CD4-positive, alpha-beta T cell (primary cell): ENCODE results near the gene FYN. TPM values are rescaled to one million over a fixed set of nuclear protein-coding genes. Genes with fewer than 3 reads are reported as not detected.

Source experiments
- ATAC-seq: fragments of 200-7000 bp; cut with Tn5 transposase; one replicate; pipeline ENCODE4 v1.10.0; 2022; ENCODE audit warnings: mild to moderate bottlenecking; ENCODE audit not compliant: poor library complexity
- CTCF ChIA-PET: fragments of 350-600 bp; sonication (Branson Sonifier 250); formaldehyde crosslinking; loops from one replicate; lab custom pipeline; 2021; ENCODE audit warnings: antibody characterized with exemption, inconsistent platforms; lab: Charles Lee
- POLR2A ChIA-PET: fragments of 350-600 bp; sonication (Branson Sonifier 250); formaldehyde crosslinking; loops from one replicate; lab custom pipeline; 2021; ENCODE audit warnings: antibody characterized with exemption, inconsistent platforms; lab: Charles Lee
- DNase-seq, 14 experiments: peaks; one replicate each; pipeline ENCODE4 v3.0.0-alpha.2; 2013 to 2020; ENCODE audit warnings: mixed read lengths in 2 of 14
- H3K27ac ChIP-seq, 2 donors: one replicate each; pipeline versions ENCODE4 v1.5.1 to v1.7.0; 2013; ENCODE audit warnings: low read length in 2 of 2, low read depth in 1 of 2, mild to moderate bottlenecking in 1 of 2
- H3K27me3 ChIP-seq, 2 experiments: 1 replicate in 1 of 2; 2 replicates in 1 of 2; pipeline versions ENCODE4 v1.6.1 to v1.7.0; 2013; ENCODE audit warnings: low read length in 2 of 2, control low read depth in 1 of 2, mild to moderate bottlenecking in 1 of 2, moderate library complexity in 1 of 2; ENCODE audit not compliant: insufficient read depth in 2 of 2, control insufficient read depth in 1 of 2
- H3K36me3 ChIP-seq: one replicate; pipeline ENCODE4 v1.6.1; 2013; ENCODE audit warnings: low read length, control low read depth; ENCODE audit not compliant: insufficient read depth
- H3K4me1 ChIP-seq: one replicate; pipeline ENCODE4 v1.6.1; 2013; ENCODE audit warnings: low read length, control low read depth; ENCODE audit not compliant: insufficient read depth
- H3K4me3 ChIP-seq: one replicate; pipeline ENCODE4 v1.5.1; 2013; ENCODE audit warnings: mild to moderate bottlenecking, low read length, moderate library complexity
- H3K9me3 ChIP-seq, 2 experiments: 1 replicate in 1 of 2; 2 replicates in 1 of 2; pipeline versions ENCODE4 v1.6.1 to v1.7.0; 2013; ENCODE audit warnings: low read length in 2 of 2, mild to moderate bottlenecking in 2 of 2, control low read depth in 1 of 2, moderate library complexity in 1 of 2; ENCODE audit not compliant: control insufficient read depth in 1 of 2, insufficient read depth in 1 of 2
- H3K27ac Mint-ChIP-seq: one replicate; pipeline ENCODE4 v1.8.0; 2020; ENCODE audit warnings: mixed read lengths
- H3K27me3 Mint-ChIP-seq: one replicate; pipeline ENCODE4 v1.8.0; 2021; ENCODE audit warnings: mixed read lengths
- H3K36me3 Mint-ChIP-seq: one replicate; pipeline ENCODE4 v1.8.0; 2021; ENCODE audit warnings: low read depth, mixed read lengths
- H3K4me1 Mint-ChIP-seq: one replicate; pipeline ENCODE4 v1.8.0; 2021; ENCODE audit warnings: low read depth, mixed read lengths
- H3K4me3 Mint-ChIP-seq: one replicate; pipeline ENCODE4 v1.8.0; 2020; ENCODE audit warnings: mild to moderate bottlenecking, mixed read lengths
- H3K9me3 Mint-ChIP-seq: one replicate; pipeline ENCODE4 v1.8.0; 2020; ENCODE audit warnings: mixed read lengths
- CTCF ChIP-seq: fragments of 200-600 bp; IDR thresholded peaks from one replicate; pipeline ENCODE4 v1.8.0; 2022; ENCODE audit warnings: antibody characterized with exemption, mild to moderate bottlenecking
- intact Hi-C, 2 experiments: fragments of 100-400 bp; cut with DNase I in 1 of 2; cut with micrococcal nuclease in 1 of 2; formaldehyde crosslinking; loops; one replicate each; pipeline versions ENCODE4 v1.15.1 to v1.9.0; 2023 to 2025; cut with DNase I, micrococcal nuclease
- total RNA-seq, 174 experiments: library from RNA in 2 of 174; stranded (reverse) in 2 of 174; gene quantifications; one replicate each; pipeline ENCODE4 v1.2.3 and lab custom pipeline; 2021 to 2026

FYN gene
- total RNA-seq, 2 experiments from 2014 or later: 419 TPM

- Mint-ChIP-seq H3K9me3 (no peaks in the 10 kb centered on the region), H3K27ac (peak overlapping the region; percentile 78), H3K4me3 (no peak overlapping the region), H3K4me1 (peaks cover 91% of the 10 kb centered on the region), H3K27me3 (no peaks in the 10 kb centered on the region), H3K36me3 (peaks cover 63% of the 10 kb centered on the region)
- Histone ChIP-seq H3K27ac (peak overlapping the region in 1 of 2 donors; percentile 61), H3K4me1 (peaks cover 52% of the 10 kb centered on the region), H3K36me3 (peaks cover 9% of the 10 kb centered on the region), H3K9me3 (no peaks in the 10 kb centered on the region), H3K27me3 (no peaks in the 10 kb centered on the region), H3K4me3 (peak overlapping the region; percentile 39)
- ChIA-PET POLR2A (interaction anchor here (1.1 to 2.1 kb wide), 4 partner anchors 9 to 233 kb away, joined by 3 to 6 read pairs (median 4); no protein-coding TSS in a partner anchor), CTCF (interaction anchor here (0.7 to 1.2 kb wide), 2 partner anchors 73 to 116 kb away, joined by 3 read pairs; no protein-coding TSS in a partner anchor)
- ATAC-seq (no peak), DNase-seq (no peak)
- TF ChIP-seq CTCF: no peak
- intact Hi-C loops: loop anchor here in 1 of 2 experiments (2.0 kb wide), 1 partner anchor 15 kb away; no protein-coding TSS in a partner anchor
Measured at GRCh38 chr6:111795558-111795957, 77.7 kb downstream of the FYN start.

GRCh38 chr6:111794727-111795452, 78.4 kb downstream of the FYN start:
- Histone ChIP-seq H3K4me1 (peaks cover 52% of the 10 kb centered on the region), H3K27me3 (no peaks in the 10 kb centered on the region), H3K9me3 (no peaks in the 10 kb centered on the region), H3K36me3 (peaks cover 7% of the 10 kb centered on the region), H3K27ac (peak overlapping the region; percentile 5 to 61), H3K4me3 (peak overlapping the region; percentile 39)
- Mint-ChIP-seq H3K9me3 (no peaks in the 10 kb centered on the region), H3K27ac (peak overlapping the region; percentile 78), H3K27me3 (no peaks in the 10 kb centered on the region), H3K36me3 (peaks cover 59% of the 10 kb centered on the region), H3K4me1 (peaks cover 89% of the 10 kb centered on the region), H3K4me3 (peak overlapping the region; percentile 79)
- ChIA-PET POLR2A (interaction anchor here (1.0 to 2.1 kb wide), 5 partner anchors 9 to 233 kb away, joined by 3 to 6 read pairs (median 5); no protein-coding TSS in a partner anchor), CTCF (interaction anchor here (1.2 kb wide), 1 partner anchor 72 kb away, joined by 3 read pairs; no protein-coding TSS in a partner anchor)
- DNase-seq (peak in 3 of 14 experiments; percentile 46 to 62 (median 52)), ATAC-seq (peak; percentile 33)
- intact Hi-C loops: loop anchor here in 1 of 2 experiments (2.0 kb wide), 1 partner anchor 14 kb away; no protein-coding TSS in a partner anchor
- TF ChIP-seq CTCF: no peak

- peak overlapping the region; percentile 5 to 61 for H3K27ac ChIP-seq
- peaks cover 53% of the 10 kb centered on the region for H3K36me3 Mint-ChIP-seq
- no peaks in the 10 kb centered on the region for H3K27me3 ChIP-seq
- intact Hi-C loops: loop anchor here in 1 of 2 experiments (2.0 kb wide), 1 partner anchor 13 kb away; no protein-coding TSS in a partner anchor
- peak overlapping the region; percentile 78 for H3K27ac Mint-ChIP-seq
- no peaks in the 10 kb centered on the region for H3K27me3 Mint-ChIP-seq
- DNase-seq: no peak
- H3K9me3 Mint-ChIP-seq: no peaks in the 10 kb centered on the region
- TF ChIP-seq CTCF: no peak
- POLR2A ChIA-PET: interaction anchor here (1.0 to 2.1 kb wide), 3 partner anchors 12 to 35 kb away, joined by 3 to 5 read pairs (median 5); no protein-coding TSS in a partner anchor
- H3K36me3 ChIP-seq: peaks cover 2% of the 10 kb centered on the region
- H3K4me3 ChIP-seq: peak overlapping the region; percentile 39
- H3K4me1 ChIP-seq: peaks cover 51% of the 10 kb centered on the region
- CTCF ChIA-PET: interaction anchor here (0.9 kb wide), 1 partner anchor 10 kb away, joined by 3 read pairs; no protein-coding TSS in a partner anchor
- H3K9me3 ChIP-seq: no peaks in the 10 kb centered on the region
- H3K4me1 Mint-ChIP-seq: peaks cover 83% of the 10 kb centered on the region
- peak overlapping the region; percentile 79 for H3K4me3 Mint-ChIP-seq
- no peak for ATAC-seq
Measured at GRCh38 chr6:111794300-111794699, 79.0 kb downstream of the FYN start.
